ENCODE measurements around the gene DNM3. TPM values are rescaled to one million over a fixed set of nuclear protein-coding genes. Genes with fewer than 3 reads are reported as not detected.

Gene DNM3
- polyA plus RNA-seq, 3 donors from 2014 or later, result 0.52 to 1.2 (median 0.99) TPM

DNA sequence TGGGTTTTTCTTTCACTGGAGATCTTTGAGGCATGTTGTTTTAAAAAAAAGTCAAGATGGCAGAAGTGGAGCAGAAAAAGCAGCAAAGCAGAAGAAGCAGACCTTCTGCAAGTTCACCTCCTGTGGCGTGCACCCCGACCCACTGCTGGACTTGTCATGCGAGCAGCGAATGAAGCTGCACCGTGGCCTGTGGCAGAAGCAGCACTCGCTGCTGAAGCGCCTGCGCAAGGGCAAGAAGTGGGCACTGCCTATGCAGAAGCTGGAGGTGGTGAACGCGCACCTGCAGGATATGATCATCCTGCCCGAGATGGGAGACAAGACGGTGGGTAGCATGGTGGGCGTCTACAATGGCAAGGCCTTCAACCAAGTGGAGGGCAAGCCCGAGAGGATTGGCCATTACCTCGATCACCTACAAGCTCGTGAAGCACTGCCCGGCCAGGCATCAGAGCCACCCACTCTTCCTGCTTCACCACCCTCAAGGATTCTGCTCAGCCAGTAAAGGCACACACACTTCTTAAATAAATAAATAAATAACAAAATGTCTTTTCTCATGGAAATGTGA is 37.8 kb upstream of the DNM3 start:
- Mint-ChIP-seq H3K4me1 (peaks cover 17 to 26% of the 10 kb centered on the region in 2 donors), H3K36me3 (peaks cover 0 to 7% (median 4%) of the 10 kb centered on the region in 3 donors), H3K4me3 (no peak overlapping the region), H3K27ac (no peak overlapping the region), H3K9me3 (no peaks in the 10 kb centered on the region), H3K27me3 (ENCODE audit: low read depth in 3 of 3) (no peaks in the 10 kb centered on the region)
- no peak for DNase-seq

DNA sequence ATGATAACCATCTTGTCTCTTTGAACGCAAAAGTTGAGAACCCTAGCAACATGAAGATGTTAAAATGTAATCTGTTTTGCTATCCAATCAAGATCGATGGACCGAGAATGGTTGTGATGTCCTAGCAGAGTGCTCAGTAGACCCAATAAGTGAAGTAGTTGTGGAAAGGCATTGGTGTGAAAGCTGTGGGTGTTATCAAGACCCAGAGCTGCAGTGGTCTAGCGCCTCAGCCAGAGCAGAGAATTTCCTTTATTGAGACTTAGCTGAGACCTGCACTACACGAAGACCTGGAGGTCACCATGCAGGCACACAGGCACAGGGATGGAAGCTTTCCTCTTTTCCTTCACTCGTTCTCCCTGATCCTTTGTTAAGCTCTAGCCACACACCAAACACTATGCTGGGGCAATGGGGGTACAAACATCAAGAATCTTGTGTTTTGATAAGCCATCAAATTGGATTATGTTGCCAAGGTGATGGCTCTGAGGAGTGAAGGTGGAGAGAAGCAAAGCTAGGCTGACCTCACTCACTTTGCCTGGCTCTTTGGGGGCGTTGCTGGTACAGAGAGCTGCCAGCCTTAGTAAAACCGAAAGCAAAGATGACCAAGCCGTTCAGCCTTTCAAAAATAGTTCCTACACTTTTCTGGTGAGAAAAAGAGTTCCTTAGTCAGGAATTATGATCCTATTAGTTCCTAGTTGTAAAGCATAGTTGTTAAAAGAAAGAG is 35.7 kb upstream of the DNM3 start:
- Mint-ChIP-seq H3K27ac (peak overlapping the region; percentile 87 to 95 (median 92)), H3K27me3 (ENCODE audit: low read depth in 3 of 3) (no peaks in the 10 kb centered on the region), H3K36me3 (peaks cover 0 to 5% (median 0%) of the 10 kb centered on the region in 3 donors), H3K9me3 (no peaks in the 10 kb centered on the region), H3K4me1 (peaks cover 17 to 26% of the 10 kb centered on the region in 2 donors), H3K4me3 (peak overlapping the region; percentile 75 to 91 (median 81))
- peak; percentile 49 to 73 (median 58) for DNase-seq

DNA sequence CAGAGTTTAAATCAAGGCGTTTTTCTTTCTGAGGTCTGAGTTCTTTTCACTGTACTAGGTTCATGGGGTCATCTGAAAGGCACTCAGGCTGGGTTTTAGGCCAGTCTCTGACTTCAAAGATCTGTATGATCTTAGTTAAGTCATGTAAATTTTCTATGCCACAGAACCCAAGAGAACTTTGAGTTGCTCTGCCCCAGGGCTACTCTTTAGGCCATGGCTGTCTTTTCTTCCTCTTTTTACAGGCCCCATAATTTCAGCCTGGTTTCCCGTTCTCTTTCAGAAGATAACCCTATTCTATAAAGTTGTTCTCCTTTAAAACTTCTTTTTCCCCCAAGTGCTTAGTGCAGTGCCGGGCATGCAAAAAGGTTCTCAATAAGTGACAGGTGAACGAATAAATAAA is 33.7 kb upstream of the DNM3 start:
- no peaks in the 10 kb centered on the region for H3K36me3 Mint-ChIP-seq
- no peaks in the 10 kb centered on the region for H3K27me3 Mint-ChIP-seq (ENCODE audit: low read depth in 3 of 3)
- H3K4me3 Mint-ChIP-seq, result no peak overlapping the region
- H3K9me3 Mint-ChIP-seq, result no peaks in the 10 kb centered on the region
- peak overlapping the region in 1 of 6 donors; percentile 35 for H3K27ac Mint-ChIP-seq
- peaks cover 17 to 26% of the 10 kb centered on the region in 2 donors for H3K4me1 Mint-ChIP-seq
- no peak for DNase-seq

DNA sequence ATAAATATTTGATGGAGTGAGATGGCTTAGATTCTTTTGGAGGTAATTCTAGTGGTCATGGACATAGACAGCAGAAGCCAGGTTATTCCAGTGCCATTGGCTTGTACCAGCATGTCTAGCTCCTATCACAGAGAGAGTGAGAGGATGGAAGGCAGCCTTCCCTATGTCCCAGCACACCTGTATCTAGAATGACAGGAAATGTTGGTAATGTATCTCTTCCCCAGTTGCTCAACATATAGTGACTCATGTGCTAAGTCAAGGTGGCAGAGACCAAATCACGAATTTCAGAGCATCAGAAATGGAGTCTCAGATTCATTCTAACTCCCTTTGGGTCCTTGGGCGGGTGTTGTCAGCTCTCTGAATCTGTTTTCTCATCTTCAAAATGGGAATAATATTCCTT is 31.5 kb upstream of the DNM3 start:
- no peaks in the 10 kb centered on the region for H3K27me3 Mint-ChIP-seq (ENCODE audit: low read depth in 3 of 3)
- no peak overlapping the region for H3K27ac Mint-ChIP-seq
- H3K4me1 Mint-ChIP-seq, result peaks cover 17 to 21% of the 10 kb centered on the region in 2 donors
- DNase-seq, result no peak
- no peak overlapping the region for H3K4me3 Mint-ChIP-seq
- H3K9me3 Mint-ChIP-seq, result no peaks in the 10 kb centered on the region
- H3K36me3 Mint-ChIP-seq, result peaks cover 0 to 4% (median 0%) of the 10 kb centered on the region in 3 donors

DNA sequence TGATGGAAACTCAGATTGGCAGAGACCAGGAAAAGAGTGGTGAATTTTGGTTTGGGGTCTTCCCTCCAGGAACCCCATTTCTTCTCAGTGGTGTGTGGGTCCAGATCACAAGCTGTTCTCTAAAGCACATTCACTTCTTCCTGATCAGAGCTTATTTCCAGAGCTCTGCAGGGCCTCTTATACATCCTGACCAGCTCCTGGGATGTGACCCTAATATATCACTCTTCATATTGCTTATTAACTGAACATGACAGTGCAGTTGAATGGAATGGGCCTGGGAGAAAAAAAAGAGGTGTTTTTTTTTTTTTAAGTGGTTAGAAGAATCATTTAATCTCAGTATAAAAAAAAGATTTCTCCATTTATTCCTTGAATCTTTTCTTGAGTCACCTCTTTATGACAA is 29.6 kb upstream of the DNM3 start:
- H3K4me1 Mint-ChIP-seq, result peaks cover 2 to 3% of the 10 kb centered on the region in 2 donors
- no peaks in the 10 kb centered on the region for H3K9me3 Mint-ChIP-seq
- H3K4me3 Mint-ChIP-seq, result no peak overlapping the region
- no peaks in the 10 kb centered on the region for H3K27me3 Mint-ChIP-seq (ENCODE audit: low read depth in 3 of 3)
- H3K27ac Mint-ChIP-seq, result no peak overlapping the region
- peaks cover 0 to 9% (median 0%) of the 10 kb centered on the region in 3 donors for H3K36me3 Mint-ChIP-seq
- DNase-seq, result no peak

DNA sequence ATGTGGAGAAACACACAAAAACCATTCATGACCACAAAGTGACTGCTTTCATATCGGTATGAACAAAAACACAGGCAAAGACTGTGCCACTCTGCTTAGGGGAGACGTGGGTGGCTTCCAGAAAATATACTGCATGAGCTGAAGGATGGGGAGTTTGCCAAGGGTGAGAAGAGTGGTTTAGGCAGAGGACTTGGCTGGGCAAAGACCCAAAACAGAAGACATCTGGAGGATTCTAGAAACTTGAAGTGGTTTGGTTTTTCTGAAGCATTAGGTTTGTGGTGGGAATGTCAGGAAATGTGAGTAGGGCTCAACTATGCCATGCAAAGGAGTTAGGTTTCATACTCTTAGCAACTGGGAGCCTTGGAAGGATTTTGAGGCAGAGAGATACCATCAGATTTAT is 26.6 kb upstream of the DNM3 start:
- Mint-ChIP-seq H3K27ac (no peak overlapping the region), H3K9me3 (no peaks in the 10 kb centered on the region), H3K36me3 (peaks cover 0 to 12% (median 0%) of the 10 kb centered on the region in 3 donors), H3K4me1 (no peaks in the 10 kb centered on the region), H3K27me3 (ENCODE audit: low read depth in 3 of 3) (no peaks in the 10 kb centered on the region), H3K4me3 (no peak overlapping the region)
- no peak for DNase-seq

DNA sequence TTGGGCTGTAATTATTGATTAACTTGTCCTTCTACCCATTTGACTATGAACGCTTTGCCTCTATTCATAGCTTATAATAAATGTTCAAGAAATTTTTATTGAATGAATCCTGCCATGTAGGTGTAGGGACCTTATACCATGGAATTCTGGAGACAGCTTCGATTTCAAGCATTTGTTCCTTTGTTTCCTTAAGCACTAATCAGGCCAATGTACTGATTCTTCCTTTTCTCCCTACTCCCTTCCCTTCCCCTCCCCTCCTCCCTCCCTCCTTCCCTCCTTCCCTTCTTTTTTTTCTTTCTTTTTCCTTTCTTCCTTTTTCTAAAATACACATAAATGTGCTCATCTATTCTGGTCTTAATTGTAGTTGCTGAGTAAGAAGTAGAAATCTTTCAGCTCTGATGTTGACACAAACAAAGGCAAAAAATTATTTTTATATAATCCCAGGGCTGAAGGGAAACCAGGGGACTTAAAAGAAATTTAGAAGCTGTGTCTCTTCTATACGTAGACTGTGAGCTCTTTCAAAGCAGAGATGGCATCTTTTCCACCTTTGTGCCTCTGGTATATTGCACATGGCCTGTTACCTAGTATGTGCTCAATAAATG is 24.9 kb upstream of the DNM3 start:
- Mint-ChIP-seq H3K27me3 (ENCODE audit: low read depth in 3 of 3) (no peaks in the 10 kb centered on the region), H3K4me3 (no peak overlapping the region), H3K27ac (no peak overlapping the region), H3K36me3 (peaks cover 0 to 12% (median 4%) of the 10 kb centered on the region in 3 donors), H3K9me3 (no peaks in the 10 kb centered on the region), H3K4me1 (no peaks in the 10 kb centered on the region)
- DNase-seq, result no peak

DNA sequence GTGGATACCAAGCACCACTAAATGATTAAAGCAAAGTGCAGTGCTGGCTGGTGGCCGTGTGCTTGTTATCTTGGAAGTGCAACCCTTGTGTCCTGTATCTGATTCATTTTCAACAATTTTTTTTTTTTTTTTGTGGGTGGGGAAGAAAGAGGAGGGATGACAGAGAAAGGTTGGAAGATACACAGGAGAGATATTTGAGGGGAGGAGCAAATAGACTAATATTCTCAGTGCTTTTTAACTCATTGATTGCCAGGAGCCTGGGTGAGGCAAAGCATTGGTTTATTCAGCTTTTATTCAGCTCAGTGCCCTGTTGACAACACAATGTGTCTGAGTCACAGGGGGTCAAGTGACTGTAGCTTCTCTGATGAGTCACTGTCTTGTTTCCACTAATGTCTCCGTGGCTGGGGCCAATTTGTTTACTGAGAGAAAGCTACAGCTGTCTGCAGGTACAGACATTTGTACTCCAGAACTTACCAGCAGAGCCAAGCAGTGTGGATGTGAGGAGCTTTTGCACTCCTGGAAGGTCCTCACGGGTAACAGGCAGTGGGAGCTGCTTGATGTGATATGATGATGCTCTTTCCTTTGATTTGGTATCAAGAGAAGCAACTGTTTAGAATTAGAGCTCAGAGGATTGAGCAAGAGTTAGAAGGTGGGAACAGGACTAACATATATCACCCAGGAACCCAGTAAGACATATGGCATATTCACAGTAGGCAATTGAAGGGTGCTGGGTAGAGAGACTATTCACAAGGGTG is 23.6 kb upstream of the DNM3 start:
- Mint-ChIP-seq H3K4me3 (no peak overlapping the region), H3K27me3 (ENCODE audit: low read depth in 3 of 3) (no peaks in the 10 kb centered on the region), H3K36me3 (peaks cover 0 to 12% (median 4%) of the 10 kb centered on the region in 3 donors), H3K9me3 (no peaks in the 10 kb centered on the region), H3K27ac (no peak overlapping the region), H3K4me1 (no peaks in the 10 kb centered on the region)
- DNase-seq, result no peak

DNA sequence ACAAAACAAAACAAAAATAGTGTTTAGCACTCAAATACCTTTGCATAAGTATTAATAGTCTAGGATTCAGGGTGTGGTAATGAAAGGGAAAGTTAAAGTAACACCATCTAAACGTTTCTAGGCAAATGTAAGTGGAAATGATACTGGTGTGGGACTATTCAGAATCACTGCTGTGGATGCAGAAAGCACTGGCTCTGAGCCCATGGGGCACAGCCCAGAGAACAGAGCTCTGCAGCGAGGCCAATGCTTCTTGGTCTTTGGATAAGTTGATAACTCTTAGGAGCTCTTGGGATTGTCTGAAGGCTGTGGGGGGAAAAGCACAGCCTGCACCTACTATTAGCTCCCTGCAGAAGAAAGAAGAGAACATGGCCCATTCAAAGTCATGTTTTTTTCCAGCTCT is 21.4 kb upstream of the DNM3 start:
- Mint-ChIP-seq H3K27ac (no peak overlapping the region), H3K27me3 (ENCODE audit: low read depth in 3 of 3) (no peaks in the 10 kb centered on the region), H3K9me3 (peaks cover 0 to 2% (median 0%) of the 10 kb centered on the region in 6 donors), H3K36me3 (peaks cover 6 to 7% (median 6%) of the 10 kb centered on the region in 3 donors), H3K4me1 (no peaks in the 10 kb centered on the region), H3K4me3 (no peak overlapping the region)
- DNase-seq, result no peak

DNA sequence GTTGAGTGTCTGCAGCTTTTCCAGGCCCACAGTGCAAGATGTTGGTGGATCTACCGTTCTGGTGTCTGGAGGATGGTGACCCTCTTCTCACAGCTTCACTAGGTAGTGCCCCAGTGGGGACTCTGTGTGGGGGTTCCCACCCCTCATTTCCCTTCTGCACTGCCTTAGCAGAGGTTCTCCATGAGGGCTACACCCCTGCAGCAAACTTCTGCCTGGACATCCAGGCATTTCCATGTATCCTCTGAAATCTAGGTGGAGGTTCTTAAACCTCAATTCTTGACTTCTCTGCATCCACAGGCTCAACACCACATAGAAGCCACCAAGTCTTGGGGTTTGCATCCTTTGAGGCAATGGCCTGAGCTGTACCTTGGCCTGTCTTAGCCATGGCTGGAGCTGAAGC is 14.3 kb upstream of the DNM3 start:
- Mint-ChIP-seq H3K9me3 (peaks cover 2 to 19% (median 7%) of the 10 kb centered on the region in 6 donors), H3K27ac (no peak overlapping the region), H3K4me1 (no peaks in the 10 kb centered on the region), H3K36me3 (peaks cover 14 to 26% (median 16%) of the 10 kb centered on the region in 3 donors), H3K4me3 (no peak overlapping the region), H3K27me3 (ENCODE audit: low read depth in 3 of 3) (peaks cover 0 to 6% (median 0%) of the 10 kb centered on the region in 3 donors)
- no peak for DNase-seq

DNA sequence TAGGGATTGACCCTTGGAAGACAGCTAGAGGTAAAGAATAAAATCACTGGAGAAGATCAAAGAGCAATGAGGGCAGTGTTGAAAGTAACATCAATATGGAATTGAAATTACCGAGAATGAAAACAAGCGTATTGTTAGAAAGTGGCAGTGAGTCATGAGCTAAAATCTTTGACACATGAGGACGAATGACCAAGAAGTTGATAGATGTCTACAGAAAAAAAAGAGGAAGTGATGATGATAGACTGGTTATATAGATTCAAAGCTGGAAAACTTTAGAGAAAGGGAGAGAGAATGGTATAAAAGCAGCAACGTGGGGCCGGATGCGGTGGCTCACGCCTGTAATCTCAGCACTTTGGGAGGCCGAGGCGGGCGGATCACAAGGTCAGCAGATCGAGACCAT is 12.5 kb upstream of the DNM3 start:
- Mint-ChIP-seq H3K4me3 (no peak overlapping the region), H3K36me3 (peaks cover 14 to 26% (median 16%) of the 10 kb centered on the region in 3 donors), H3K9me3 (peaks cover 2 to 19% (median 7%) of the 10 kb centered on the region in 6 donors), H3K4me1 (no peaks in the 10 kb centered on the region), H3K27me3 (ENCODE audit: low read depth in 3 of 3) (peaks cover 0 to 6% (median 0%) of the 10 kb centered on the region in 3 donors), H3K27ac (no peak overlapping the region)
- no peak for DNase-seq

DNA sequence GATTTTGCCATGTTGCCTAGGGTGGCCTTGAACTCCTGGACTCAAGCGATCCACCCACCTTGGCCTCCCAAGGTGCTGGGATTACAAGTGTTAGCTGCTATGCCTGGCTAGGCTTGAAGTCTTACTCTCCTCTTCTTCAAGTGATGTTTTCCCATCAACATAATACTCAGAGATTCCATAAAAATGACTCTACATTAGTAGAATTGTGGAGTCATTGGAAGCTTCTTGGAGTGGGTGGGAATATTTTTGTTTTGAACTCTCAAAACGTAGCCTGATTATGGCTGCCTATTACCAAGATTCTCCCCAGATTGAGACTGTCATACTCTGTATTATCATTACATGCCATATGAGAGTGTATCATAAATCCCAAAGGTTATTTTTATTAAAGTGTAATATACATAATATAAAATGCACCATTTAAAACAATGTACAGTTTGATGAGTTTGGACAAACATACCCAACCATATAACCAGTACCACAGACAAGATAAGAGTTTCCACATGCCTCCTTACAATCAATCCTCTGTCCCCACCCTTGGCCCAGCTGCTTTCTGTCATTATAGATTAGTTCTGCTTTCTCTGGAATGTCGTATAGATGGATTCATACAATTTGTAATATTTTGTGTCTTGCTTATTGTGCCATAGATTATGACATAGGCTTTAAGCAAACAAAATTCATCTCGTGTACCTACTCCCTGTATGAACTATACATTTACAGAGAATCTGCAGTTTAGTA is 8.0 kb upstream of the DNM3 start:
- no peaks in the 10 kb centered on the region for H3K27me3 Mint-ChIP-seq (ENCODE audit: low read depth in 3 of 3)
- H3K9me3 Mint-ChIP-seq, result no peaks in the 10 kb centered on the region
- no peaks in the 10 kb centered on the region for H3K4me1 Mint-ChIP-seq
- peaks cover 0 to 5% (median 0%) of the 10 kb centered on the region in 3 donors for H3K36me3 Mint-ChIP-seq
- no peak overlapping the region for H3K4me3 Mint-ChIP-seq
- H3K27ac Mint-ChIP-seq, result no peak overlapping the region
- DNase-seq, result no peak

DNA sequence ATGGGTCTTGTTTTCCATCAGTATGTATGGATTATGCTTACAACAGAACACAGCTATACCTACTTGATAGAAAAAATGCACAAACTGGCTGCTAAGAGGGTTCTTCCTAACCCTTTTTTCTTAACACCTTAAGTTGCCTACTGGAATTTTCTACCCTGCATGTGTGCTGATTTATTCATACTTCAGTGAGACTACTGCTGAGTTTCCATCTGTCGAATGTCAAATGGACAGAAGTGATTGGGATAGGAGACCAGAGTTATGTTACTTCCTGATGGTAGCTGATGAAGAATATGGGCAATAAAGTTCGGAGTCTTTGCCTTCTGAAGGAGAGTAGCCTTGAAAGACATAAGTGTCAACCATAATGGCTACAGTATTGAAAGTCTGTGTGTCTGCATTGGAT is 6.5 kb upstream of the DNM3 start:
- no peaks in the 10 kb centered on the region for H3K36me3 Mint-ChIP-seq
- no peak overlapping the region for H3K27ac Mint-ChIP-seq
- no peak overlapping the region for H3K4me3 Mint-ChIP-seq
- no peaks in the 10 kb centered on the region for H3K9me3 Mint-ChIP-seq
- no peaks in the 10 kb centered on the region for H3K4me1 Mint-ChIP-seq
- DNase-seq, result no peak
- no peaks in the 10 kb centered on the region for H3K27me3 Mint-ChIP-seq (ENCODE audit: low read depth in 3 of 3)

Data from immature natural killer cell (primary cell).